ENCODE measurements around the gene HCFC1R1. TPM values are rescaled to one million over a fixed set of nuclear protein-coding genes. Genes with fewer than 3 reads are reported as not detected.

Gene HCFC1R1
- total RNA-seq, 1 experiment from 2014 or later = 60.0 TPM

DNA sequence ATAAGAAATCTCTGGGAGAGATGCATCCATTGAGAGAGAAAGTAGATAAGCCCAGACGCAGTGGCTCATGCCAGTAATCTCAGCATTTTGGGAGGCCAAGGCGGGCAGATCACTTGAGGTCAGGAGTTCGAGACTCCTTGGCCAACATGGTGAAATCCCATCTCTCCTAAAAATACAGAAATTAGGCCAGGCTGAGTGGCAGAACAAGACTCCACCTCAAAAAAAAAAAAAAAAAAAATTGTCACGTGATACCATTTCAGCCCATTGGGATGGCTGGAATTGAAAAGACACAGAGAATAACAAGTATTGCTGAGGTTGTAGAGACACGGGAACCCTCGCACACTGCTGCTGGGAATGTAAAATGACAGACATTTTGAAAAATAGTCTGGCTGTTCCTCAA, 38.8 kb upstream of the HCFC1R1 start:
- DNase-seq (ENCODE audit: low read depth, low spot score) (no peak), ATAC-seq (no peak)
- no TSS peak for BruUV-seq (replicated peaks)
- Histone ChIP-seq H3K4me3 (replicated peaks in 1 of 2; ENCODE audit: low read depth in 1 of 2, low read length in 2 of 2) (no peak overlapping the region), H3K27me3 (ENCODE audit: insufficient read depth, low read length) (no peaks in the 10 kb centered on the region), H3K4me2 (ENCODE audit: low read length) (no peak overlapping the region), H4K20me1 (ENCODE audit: insufficient read depth) (no peaks in the 10 kb centered on the region), H3K27ac (ENCODE audit: low read depth, low read length) (no peak overlapping the region), H3K36me3 (ENCODE audit: control insufficient read depth in 1 of 2, insufficient read depth in 2 of 2, low read length in 2 of 2) (no peaks in the 10 kb centered on the region), H3K9me2 (ENCODE audit: insufficient read depth) (no peaks in the 10 kb centered on the region), H3K4me1 (ENCODE audit: control insufficient read depth in 1 of 2, insufficient read depth in 2 of 2, low read length in 2 of 2) (peaks cover 0 to 25% of the 10 kb centered on the region in 2 experiments; a peak in 3 of 4 replicates), H3K79me2 (ENCODE audit: insufficient read depth, low read length) (no peaks in the 10 kb centered on the region), H3K9ac (ENCODE audit: low read length) (no peak overlapping the region), H2AFZ (ENCODE audit: low read depth, low read length, poor library complexity, severe bottlenecking) (no peak overlapping the region), H3K9me3 (ENCODE audit: control insufficient read depth in 1 of 2, insufficient read depth in 1 of 2, low read depth in 1 of 2, low read length in 2 of 2) (no peaks in the 10 kb centered on the region)
- intact Hi-C loops (cut with micrococcal nuclease) = no loop called here
- TF ChIP-seq JUND (IDR thresholded peaks at IDR 0.05) (no peak), CTCF (IDR thresholded peaks at IDR 0.05 in 2 of 3, conservative IDR thresholded peaks at IDR 0.05 in 1 of 3; ENCODE audit: borderline replicate concordance in 1 of 3, insufficient read depth in 1 of 3, low read depth in 2 of 3, low read length in 2 of 3) (no peak), ZFX (IDR thresholded peaks at IDR 0.05) (no peak)
- TF ChIP-seq, protein P1, sequence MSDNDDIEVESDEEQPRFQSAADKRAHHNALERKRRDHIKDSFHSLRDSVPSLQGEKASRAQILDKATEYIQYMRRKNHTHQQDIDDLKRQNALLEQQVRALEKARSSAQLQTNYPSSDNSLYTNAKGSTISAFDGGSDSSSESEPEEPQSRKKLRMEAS (IDR thresholded peaks at IDR 0.05) = no peak
- CTCF ChIA-PET = no interaction called here
- POLR2A ChIA-PET = interaction anchor here (0.7 to 1.0 kb wide), 2 partner anchors 98 to 192 kb away, joined by 3 to 4 read pairs; no protein-coding TSS in a partner anchor
- RAD21 ChIA-PET (ENCODE audit: low non-redundant PET in 1 of 2, low total read pairs in 2 of 2, uncharacterized antibody in 2 of 2, unreplicated experiment in 2 of 2) = interaction anchor here in 1 of 2 experiments (0.7 kb wide), 1 partner anchor 632 kb away, joined by 5 read pairs; no protein-coding TSS in a partner anchor

GRCh38 chr16:3060339-3061127, 36.8 kb upstream of the HCFC1R1 start:
- intact Hi-C loops (cut with micrococcal nuclease) = no loop called here
- H3K4me2 ChIP-seq (ENCODE audit: low read length) = no peak overlapping the region
- no peaks in the 10 kb centered on the region for H3K79me2 ChIP-seq (ENCODE audit: insufficient read depth, low read length)
- H3K9me3 ChIP-seq (ENCODE audit: control insufficient read depth in 1 of 2, insufficient read depth in 1 of 2, low read depth in 1 of 2, low read length in 2 of 2) = no peaks in the 10 kb centered on the region
- no peaks in the 10 kb centered on the region for H4K20me1 ChIP-seq (ENCODE audit: insufficient read depth)
- RAD21 ChIA-PET (ENCODE audit: low non-redundant PET in 1 of 2, low total read pairs in 2 of 2, uncharacterized antibody in 2 of 2, unreplicated experiment in 2 of 2) = no interaction called here
- H3K27me3 ChIP-seq (ENCODE audit: insufficient read depth, low read length) = no peaks in the 10 kb centered on the region
- CTCF ChIA-PET = interaction anchor here (1.1 to 2.5 kb wide), 4 partner anchors 11 to 112 kb away, joined by 5 to 16 read pairs (median 10); no protein-coding TSS in a partner anchor
- no peak overlapping the region for H2AFZ ChIP-seq (ENCODE audit: low read depth, low read length, poor library complexity, severe bottlenecking)
- no peak for DNase-seq (ENCODE audit: low read depth, low spot score)
- ATAC-seq = no peak
- TF ChIP-seq SP1 (IDR thresholded peaks at IDR 0.05; ENCODE audit: low read depth) = no peak
- TF ChIP-seq, protein P1 (IDR thresholded peaks at IDR 0.05) = no peak
- TF ChIP-seq EGR1 (IDR thresholded peaks at IDR 0.05; ENCODE audit: low read depth) = no peak
- TF ChIP-seq, protein P2, sequence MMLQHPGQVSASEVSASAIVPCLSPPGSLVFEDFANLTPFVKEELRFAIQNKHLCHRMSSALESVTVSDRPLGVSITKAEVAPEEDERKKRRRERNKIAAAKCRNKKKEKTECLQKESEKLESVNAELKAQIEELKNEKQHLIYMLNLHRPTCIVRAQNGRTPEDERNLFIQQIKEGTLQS (IDR thresholded peaks at IDR 0.05) = no peak
- TF ChIP-seq TCF7L2 (IDR thresholded peaks at IDR 0.05; ENCODE audit: borderline replicate concordance, extremely low read depth, insufficient read depth, insufficient read length) = no peak
- no peak for TF ChIP-seq ELF1 (IDR thresholded peaks at IDR 0.05; ENCODE audit: borderline replicate concordance, low read depth)
- TF ChIP-seq CEBPB (IDR thresholded peaks at IDR 0.05; ENCODE audit: low read depth) = no peak
- TF ChIP-seq, protein P3, sequence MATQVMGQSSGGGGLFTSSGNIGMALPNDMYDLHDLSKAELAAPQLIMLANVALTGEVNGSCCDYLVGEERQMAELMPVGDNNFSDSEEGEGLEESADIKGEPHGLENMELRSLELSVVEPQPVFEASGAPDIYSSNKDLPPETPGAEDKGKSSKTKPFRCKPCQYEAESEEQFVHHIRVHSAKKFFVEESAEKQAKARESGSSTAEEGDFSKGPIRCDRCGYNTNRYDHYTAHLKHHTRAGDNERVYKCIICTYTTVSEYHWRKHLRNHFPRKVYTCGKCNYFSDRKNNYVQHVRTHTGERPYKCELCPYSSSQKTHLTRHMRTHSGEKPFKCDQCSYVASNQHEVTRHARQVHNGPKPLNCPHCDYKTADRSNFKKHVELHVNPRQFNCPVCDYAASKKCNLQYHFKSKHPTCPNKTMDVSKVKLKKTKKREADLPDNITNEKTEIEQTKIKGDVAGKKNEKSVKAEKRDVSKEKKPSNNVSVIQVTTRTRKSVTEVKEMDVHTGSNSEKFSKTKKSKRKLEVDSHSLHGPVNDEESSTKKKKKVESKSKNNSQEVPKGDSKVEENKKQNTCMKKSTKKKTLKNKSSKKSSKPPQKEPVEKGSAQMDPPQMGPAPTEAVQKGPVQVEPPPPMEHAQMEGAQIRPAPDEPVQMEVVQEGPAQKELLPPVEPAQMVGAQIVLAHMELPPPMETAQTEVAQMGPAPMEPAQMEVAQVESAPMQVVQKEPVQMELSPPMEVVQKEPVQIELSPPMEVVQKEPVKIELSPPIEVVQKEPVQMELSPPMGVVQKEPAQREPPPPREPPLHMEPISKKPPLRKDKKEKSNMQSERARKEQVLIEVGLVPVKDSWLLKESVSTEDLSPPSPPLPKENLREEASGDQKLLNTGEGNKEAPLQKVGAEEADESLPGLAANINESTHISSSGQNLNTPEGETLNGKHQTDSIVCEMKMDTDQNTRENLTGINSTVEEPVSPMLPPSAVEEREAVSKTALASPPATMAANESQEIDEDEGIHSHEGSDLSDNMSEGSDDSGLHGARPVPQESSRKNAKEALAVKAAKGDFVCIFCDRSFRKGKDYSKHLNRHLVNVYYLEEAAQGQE (IDR thresholded peaks at IDR 0.05; ENCODE audit: low read depth) = no peak
- no peak for TF ChIP-seq SIN3A (IDR thresholded peaks at IDR 0.05; ENCODE audit: low read depth)
- no peak for TF ChIP-seq POLR2A (IDR thresholded peaks at IDR 0.05; ENCODE audit: borderline replicate concordance, extremely low read depth, insufficient read depth, insufficient read length)
- TF ChIP-seq ZFX (IDR thresholded peaks at IDR 0.05) = no peak
- no peak overlapping the region for H3K9ac ChIP-seq (ENCODE audit: low read length)
- no peaks in the 10 kb centered on the region for H3K9me2 ChIP-seq (ENCODE audit: insufficient read depth)
- no peak overlapping the region for H3K4me3 ChIP-seq (replicated peaks in 1 of 2; ENCODE audit: low read depth in 1 of 2, low read length in 2 of 2)
- no TSS peak for BruUV-seq (replicated peaks)
- H3K4me1 ChIP-seq (ENCODE audit: control insufficient read depth in 1 of 2, insufficient read depth in 2 of 2, low read length in 2 of 2) = peaks cover 0 to 25% of the 10 kb centered on the region in 2 experiments; a peak in 3 of 4 replicates
- no peaks in the 10 kb centered on the region for H3K36me3 ChIP-seq (ENCODE audit: control insufficient read depth in 1 of 2, insufficient read depth in 2 of 2, low read length in 2 of 2)
- H3K27ac ChIP-seq (ENCODE audit: low read depth, low read length) = no peak overlapping the region
- POLR2A ChIA-PET = no interaction called here

Data from HCT116 (cell line).